Duodenal mucosa (tissue), 2 donors: Measurements from ENCODE around the gene CYTH1.
"Not testable (repeated sequence)": the region's sequence is repeated elsewhere in the genome, so short reads cannot be mapped to it uniquely, and the experiment has no call there.

Source experiments
- H3K27ac ChIP-seq: one replicate; pipeline ENCODE4 v1.7.0; 2013; ENCODE audit warnings: low read depth, low read length
- H3K27me3 ChIP-seq, 2 donors: one replicate each; pipeline ENCODE4 v1.7.0; 2013; ENCODE audit warnings: low read length in 2 of 2, control low read depth in 1 of 2; ENCODE audit not compliant: insufficient read depth in 2 of 2, control insufficient read depth in 1 of 2
- H3K36me3 ChIP-seq, 2 donors: one replicate each; pipeline ENCODE4 v1.7.0; 2013; ENCODE audit warnings: low read length in 2 of 2, control low read depth in 1 of 2; ENCODE audit not compliant: insufficient read depth in 2 of 2, control insufficient read depth in 1 of 2
- H3K4me1 ChIP-seq, 2 donors: one replicate each; pipeline ENCODE4 v1.7.0; 2013; ENCODE audit warnings: low read length in 2 of 2, control low read depth in 1 of 2; ENCODE audit not compliant: insufficient read depth in 2 of 2, control insufficient read depth in 1 of 2
- H3K4me3 ChIP-seq, 2 donors: one replicate each; pipeline ENCODE4 v1.7.0; 2013; ENCODE audit warnings: low read length in 2 of 2, low read depth in 1 of 2
- H3K9ac ChIP-seq, 2 donors: one replicate each; pipeline ENCODE4 v1.7.0; 2013; ENCODE audit warnings: low read length in 2 of 2, low read depth in 1 of 2
- H3K9me3 ChIP-seq, 2 donors: one replicate each; pipeline ENCODE4 v1.7.0; 2013; ENCODE audit warnings: low read length in 2 of 2, control low read depth in 1 of 2; ENCODE audit not compliant: control insufficient read depth in 1 of 2

CYTH1 gene

DNA sequence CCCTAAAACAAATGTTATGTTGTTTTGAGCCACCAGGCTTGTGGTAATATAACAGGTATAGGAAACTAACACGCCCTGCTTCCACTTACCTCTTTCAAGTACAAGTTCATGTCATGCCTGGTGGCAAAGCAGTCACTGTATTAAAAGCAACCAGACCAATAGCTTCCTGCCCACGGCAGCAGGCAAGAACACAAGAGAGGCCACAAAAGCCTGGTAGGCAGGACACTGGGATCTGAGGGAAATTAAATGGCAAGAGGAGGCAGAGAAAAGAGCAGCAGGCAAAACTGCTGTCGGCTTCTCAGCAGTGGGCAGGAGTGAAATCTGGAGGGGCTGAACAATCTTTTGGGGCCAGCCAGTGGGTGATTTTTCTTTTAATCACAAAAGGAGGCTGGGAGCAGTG, 2.2 kb downstream of the CYTH1 start:
- H3K9me3 ChIP-seq = no peaks in the 10 kb centered on the region
- peak overlapping the region in 1 of 2 donors; percentile 50 for H3K4me3 ChIP-seq
- peak overlapping the region; percentile 70 for H3K27ac ChIP-seq
- H3K4me1 ChIP-seq = peaks cover 16 to 17% of the 10 kb centered on the region in 2 donors
- no peaks in the 10 kb centered on the region for H3K36me3 ChIP-seq
- H3K9ac ChIP-seq = peak overlapping the region; percentile 54 to 55
- no peaks in the 10 kb centered on the region for H3K27me3 ChIP-seq

DNA sequence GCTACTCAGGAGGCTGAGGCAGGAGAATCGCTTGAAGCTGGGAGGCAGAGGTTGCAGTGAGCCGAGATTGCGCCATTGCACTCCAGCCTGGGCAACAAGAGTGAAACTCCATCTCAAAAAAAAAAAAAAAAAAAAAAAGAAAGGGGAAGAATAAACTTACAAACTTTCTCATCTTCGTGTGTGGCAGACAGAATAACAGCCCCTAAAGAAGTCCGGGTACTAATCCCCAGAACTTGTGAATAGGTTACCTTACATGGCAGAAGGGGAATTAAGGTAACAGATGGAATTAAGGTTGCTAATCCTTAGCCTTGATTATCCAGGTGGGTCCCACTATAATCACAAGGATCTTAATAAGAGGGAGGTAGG, 2.8 kb downstream of the CYTH1 start:
- Histone ChIP-seq H3K4me1 (peaks cover 20 to 22% of the 10 kb centered on the region in 2 donors), H3K27ac (peak overlapping the region; percentile 70), H3K4me3 (peak overlapping the region in 1 of 2 donors; percentile 50), H3K9ac (peak overlapping the region; percentile 54 to 55)
- H3K36me3 ChIP-seq, H3K27me3 ChIP-seq, H3K9me3 ChIP-seq: not testable (repeated sequence)

DNA sequence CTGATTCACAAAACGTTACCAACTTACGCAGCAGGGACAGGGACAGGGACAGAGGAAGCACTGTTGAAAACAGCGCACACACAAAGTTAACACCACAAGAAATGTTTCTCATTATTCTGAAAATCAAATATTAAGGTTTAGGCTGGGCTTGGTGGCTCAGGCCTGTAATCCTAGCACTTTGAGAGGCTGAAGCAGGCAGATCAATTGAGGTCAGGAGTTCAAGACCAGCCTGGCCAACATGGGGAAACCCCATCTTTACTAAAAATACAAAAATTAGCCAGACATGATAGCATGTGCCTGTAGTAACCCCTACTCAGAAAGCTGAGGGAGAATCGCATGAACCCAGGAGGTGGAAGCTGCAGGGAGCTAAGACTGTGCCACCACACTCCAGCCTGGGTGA, 4.2 kb downstream of the CYTH1 start:
- no peaks in the 10 kb centered on the region for H3K27me3 ChIP-seq
- H3K36me3 ChIP-seq = no peaks in the 10 kb centered on the region
- no peak overlapping the region for H3K4me3 ChIP-seq
- H3K9me3 ChIP-seq = no peaks in the 10 kb centered on the region
- peaks cover 19 to 20% of the 10 kb centered on the region in 2 donors for H3K4me1 ChIP-seq
- no peak overlapping the region for H3K9ac ChIP-seq
- H3K27ac ChIP-seq = no peak overlapping the region

DNA sequence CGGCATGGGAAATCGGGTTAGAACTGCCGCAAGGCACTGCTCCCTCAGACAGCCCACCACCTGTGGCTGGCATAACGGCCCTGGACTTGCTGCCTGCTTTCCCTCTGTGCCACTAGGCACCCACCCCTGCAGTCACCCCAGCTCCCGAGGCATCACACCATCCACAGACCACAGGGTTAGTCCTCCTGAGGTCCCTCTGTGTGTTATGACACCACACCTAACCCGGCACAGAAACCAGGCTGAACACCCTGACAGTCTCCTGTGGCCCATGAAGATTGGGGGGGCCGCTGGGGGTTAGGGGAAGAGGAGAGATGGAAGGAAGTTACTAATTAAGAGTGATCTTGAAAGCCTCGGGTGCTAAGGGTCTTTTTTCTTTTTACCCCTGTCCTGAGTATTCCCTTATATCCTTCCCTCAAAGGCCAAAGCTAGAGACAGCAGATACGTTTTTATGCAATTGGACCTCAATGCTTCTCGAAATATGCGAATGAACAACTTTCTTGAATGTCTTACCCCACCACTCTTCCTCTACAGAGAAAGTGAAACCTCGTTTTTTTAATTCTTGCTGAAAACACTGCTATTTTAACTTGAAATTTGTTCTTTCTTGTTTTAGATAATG, 7.0 kb downstream of the CYTH1 start:
- peak overlapping the region; percentile 70 for H3K27ac ChIP-seq
- H3K4me3 ChIP-seq = peak overlapping the region; percentile 48 to 57
- no peaks in the 10 kb centered on the region for H3K36me3 ChIP-seq
- peaks cover 13 to 15% of the 10 kb centered on the region in 2 donors for H3K4me1 ChIP-seq
- H3K9ac ChIP-seq = peak overlapping the region; percentile 60
- H3K27me3 ChIP-seq = no peaks in the 10 kb centered on the region
- H3K9me3 ChIP-seq = no peaks in the 10 kb centered on the region

DNA sequence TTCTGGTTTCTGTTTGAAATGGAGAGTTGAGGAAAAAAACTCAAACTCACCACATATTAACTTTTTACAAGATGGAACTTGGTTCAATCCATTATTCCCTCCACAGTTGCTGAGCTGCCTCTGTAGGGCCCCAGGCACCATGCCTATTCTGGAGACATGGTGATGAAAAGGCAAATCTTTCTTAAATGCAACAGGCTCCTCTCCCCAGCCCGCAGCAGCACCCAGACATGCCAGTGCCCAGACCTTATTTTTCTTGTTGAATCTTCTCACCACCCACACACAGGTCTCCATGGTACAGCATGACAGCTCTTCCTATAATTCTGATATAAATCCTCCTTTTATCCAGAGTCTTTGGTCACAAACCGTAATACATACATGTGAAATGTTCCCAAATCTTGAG, 7.6 kb downstream of the CYTH1 start:
- H3K27ac ChIP-seq = peak overlapping the region; percentile 70
- H3K27me3 ChIP-seq = no peaks in the 10 kb centered on the region
- peaks cover 8 to 13% of the 10 kb centered on the region in 2 donors for H3K4me1 ChIP-seq
- H3K4me3 ChIP-seq = peak overlapping the region; percentile 48 to 57
- H3K36me3 ChIP-seq = no peaks in the 10 kb centered on the region
- H3K9me3 ChIP-seq = no peaks in the 10 kb centered on the region
- peak overlapping the region; percentile 60 for H3K9ac ChIP-seq

DNA sequence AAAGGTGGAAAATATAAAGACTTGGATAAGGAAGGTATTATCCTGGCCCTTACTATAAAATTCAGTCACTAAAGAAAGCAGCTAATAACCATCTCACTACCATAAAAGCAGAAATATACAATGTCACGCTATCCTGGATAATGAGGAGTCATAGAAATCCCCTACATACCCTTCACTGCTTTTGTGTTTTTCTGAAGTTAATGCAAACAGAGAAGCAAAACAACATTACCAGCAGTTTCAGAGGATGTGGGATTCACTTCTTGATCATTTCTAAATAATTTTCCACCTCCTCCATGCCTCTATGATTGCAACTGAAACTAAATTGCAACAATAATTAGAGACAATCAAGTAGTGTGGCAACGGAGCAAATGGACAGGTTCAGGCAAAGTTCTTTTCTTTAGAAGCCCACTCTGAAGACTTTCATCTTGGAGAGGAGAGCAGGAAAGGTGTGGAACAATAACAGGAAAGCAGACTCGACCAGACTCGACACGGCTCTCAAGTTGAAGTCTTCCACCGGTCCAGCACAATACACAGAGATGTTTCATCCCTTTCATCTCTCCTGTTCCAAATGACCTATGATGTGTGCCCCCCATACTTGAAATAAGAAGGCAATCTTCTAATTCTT, 10.2 kb downstream of the CYTH1 start:
- Histone ChIP-seq H3K36me3 (no peaks in the 10 kb centered on the region), H3K27me3 (no peaks in the 10 kb centered on the region), H3K9ac (peak overlapping the region in 1 of 2 donors; percentile 14), H3K4me3 (no peak overlapping the region), H3K9me3 (no peaks in the 10 kb centered on the region), H3K4me1 (peaks cover 15 to 16% of the 10 kb centered on the region in 2 donors), H3K27ac (no peak overlapping the region)

DNA sequence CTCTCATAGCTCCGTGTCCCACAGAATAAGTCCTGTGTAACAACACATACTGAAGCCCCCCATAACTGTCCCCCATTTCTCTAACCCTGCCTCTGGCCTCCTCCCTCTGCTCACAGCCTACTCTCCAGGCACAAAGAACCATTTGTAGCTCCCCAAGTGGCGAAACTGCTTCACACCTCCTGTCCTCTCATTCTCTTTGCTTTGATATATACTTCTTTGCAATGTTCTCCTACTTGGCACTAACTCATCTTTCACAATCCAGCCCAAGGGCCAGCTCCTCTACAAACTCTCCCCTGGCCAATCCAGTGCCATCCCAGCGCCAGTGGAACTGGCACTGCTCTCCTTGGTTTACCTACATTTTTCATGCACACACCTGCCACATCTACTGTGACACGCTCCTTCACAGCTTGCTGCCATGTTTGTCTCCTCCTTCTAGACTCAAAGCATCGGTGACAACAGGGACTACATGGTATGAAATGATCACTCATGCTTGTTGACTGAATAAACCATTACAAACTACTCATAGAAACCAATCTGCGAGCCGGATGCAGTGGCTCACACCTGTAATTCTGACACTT, 12.8 kb downstream of the CYTH1 start:
- Histone ChIP-seq H3K9ac (no peak overlapping the region), H3K36me3 (no peaks in the 10 kb centered on the region), H3K27me3 (no peaks in the 10 kb centered on the region), H3K27ac (no peak overlapping the region), H3K9me3 (no peaks in the 10 kb centered on the region), H3K4me3 (no peak overlapping the region), H3K4me1 (peaks cover 12 to 22% of the 10 kb centered on the region in 2 donors)

DNA sequence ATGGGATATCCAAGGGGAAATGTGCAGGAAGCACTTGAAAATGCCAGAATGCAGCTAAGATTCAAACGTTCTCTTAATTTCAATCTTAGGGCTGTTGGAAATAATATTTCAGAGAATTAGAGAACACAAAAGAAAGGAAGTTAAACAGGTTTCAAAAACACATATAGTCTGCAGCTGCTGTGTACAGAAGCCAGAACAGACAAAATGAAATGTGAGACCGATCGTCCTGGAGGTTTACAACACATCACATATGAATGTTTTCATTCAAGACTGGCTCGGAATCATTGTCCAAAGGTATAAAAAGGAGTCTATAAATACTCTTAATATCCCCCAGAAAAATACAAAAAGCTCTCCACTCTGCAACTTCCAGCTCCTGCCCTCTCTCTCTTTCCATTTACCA, 14.3 kb downstream of the CYTH1 start:
- Histone ChIP-seq H3K9me3 (no peaks in the 10 kb centered on the region), H3K27me3 (no peaks in the 10 kb centered on the region), H3K9ac (no peak overlapping the region), H3K4me3 (no peak overlapping the region), H3K27ac (no peak overlapping the region), H3K36me3 (no peaks in the 10 kb centered on the region), H3K4me1 (peaks cover 7 to 18% of the 10 kb centered on the region in 2 donors)

DNA sequence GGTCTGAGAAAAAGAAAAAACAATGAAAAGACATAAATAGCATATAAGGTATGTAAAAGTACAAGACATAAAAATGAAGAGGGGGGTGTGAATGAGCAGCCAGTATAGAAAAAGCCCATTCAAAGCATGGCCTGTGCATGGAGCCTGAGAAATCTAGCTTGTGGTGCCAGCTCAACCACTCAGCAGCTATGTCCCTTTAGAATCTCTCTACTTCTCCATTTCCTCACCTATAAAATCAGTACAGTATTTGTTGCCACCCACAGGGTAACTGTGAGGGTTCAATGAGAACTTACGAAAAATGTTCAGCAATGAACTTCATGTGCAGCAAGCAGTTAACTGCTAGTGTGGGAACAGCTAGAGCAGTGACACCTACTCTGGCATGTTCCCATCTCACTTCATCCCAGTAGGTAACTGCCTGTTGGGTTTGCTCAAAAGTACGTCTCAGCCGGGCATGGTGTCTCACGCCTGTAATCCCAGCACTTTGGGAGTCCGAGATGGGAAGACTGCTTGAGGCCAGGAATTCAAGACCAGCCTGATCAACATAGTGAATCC, 15.3 kb downstream of the CYTH1 start:
- H3K27ac ChIP-seq = no peak overlapping the region
- no peaks in the 10 kb centered on the region for H3K36me3 ChIP-seq
- no peaks in the 10 kb centered on the region for H3K27me3 ChIP-seq
- no peak overlapping the region for H3K9ac ChIP-seq
- no peak overlapping the region for H3K4me3 ChIP-seq
- H3K4me1 ChIP-seq = peaks cover 13 to 22% of the 10 kb centered on the region in 2 donors
- H3K9me3 ChIP-seq = no peaks in the 10 kb centered on the region

DNA sequence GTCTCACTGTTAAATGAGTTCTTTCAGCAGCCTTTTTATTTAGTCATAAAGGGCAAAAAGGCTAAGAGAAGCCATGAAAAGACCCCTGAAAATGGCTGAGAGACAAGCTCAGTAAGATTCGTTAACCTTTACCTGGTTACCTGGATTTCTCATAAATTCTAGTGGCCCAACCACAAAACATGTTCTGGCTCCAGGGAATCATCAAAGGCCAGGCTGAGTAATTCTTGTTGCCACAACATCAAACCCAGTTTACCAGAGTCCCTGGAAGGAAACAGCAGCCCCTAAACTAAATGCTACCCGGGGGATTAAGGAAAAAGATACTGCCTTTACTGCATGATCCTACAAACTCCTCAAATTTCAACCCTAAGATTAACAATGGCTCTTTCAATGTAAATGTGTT, 15.8 kb downstream of the CYTH1 start:
- H3K4me3 ChIP-seq = no peak overlapping the region
- H3K9ac ChIP-seq = no peak overlapping the region
- H3K36me3 ChIP-seq = no peaks in the 10 kb centered on the region
- peaks cover 15 to 22% of the 10 kb centered on the region in 2 donors for H3K4me1 ChIP-seq
- no peak overlapping the region for H3K27ac ChIP-seq
- H3K9me3 ChIP-seq = no peaks in the 10 kb centered on the region
- no peaks in the 10 kb centered on the region for H3K27me3 ChIP-seq
